ENCODE measurements around the gene WWP2.

WWP2 gene

GRCh38 chr16:69918241-69918640 lies 156.1 kb downstream of the WWP2 start:
- Mint-ChIP-seq H3K27me3 (ENCODE audit: low read depth, poor library complexity) (peaks cover 9% of the 10 kb centered on the region), H3K4me3 (peak overlapping the region; percentile 34), H3K9me3 (no peaks in the 10 kb centered on the region), H3K27ac (peak overlapping the region; percentile 86), H3K4me1 (peaks cover 38% of the 10 kb centered on the region), H3K36me3 (ENCODE audit: low read depth) (peaks cover 29% of the 10 kb centered on the region)
- DNase-seq: no peak
- TF ChIP-seq CTCF (IDR thresholded peaks at IDR 0.05): no peak

- peaks cover 65% of the 10 kb centered on the region for H3K4me1 Mint-ChIP-seq
- TF ChIP-seq CTCF (IDR thresholded peaks at IDR 0.05): no peak
- peaks cover 10% of the 10 kb centered on the region for H3K27me3 Mint-ChIP-seq (ENCODE audit: low read depth, poor library complexity)
- H3K9me3 Mint-ChIP-seq: no peaks in the 10 kb centered on the region
- no peak overlapping the region for H3K4me3 Mint-ChIP-seq
- H3K27ac Mint-ChIP-seq: no peak overlapping the region
- no peak for DNase-seq
- H3K36me3 Mint-ChIP-seq (ENCODE audit: low read depth): peaks cover 33% of the 10 kb centered on the region
Measured at GRCh38 chr16:69921127-69921526, 159.0 kb downstream of the WWP2 start.

GRCh38 chr16:69922200-69922599 lies 160.1 kb downstream of the WWP2 start:
- TF ChIP-seq CTCF (IDR thresholded peaks at IDR 0.05): no peak
- Mint-ChIP-seq H3K36me3 (ENCODE audit: low read depth) (peaks cover 35% of the 10 kb centered on the region), H3K4me3 (no peak overlapping the region), H3K27me3 (ENCODE audit: low read depth, poor library complexity) (peaks cover 10% of the 10 kb centered on the region), H3K4me1 (peaks cover 67% of the 10 kb centered on the region), H3K9me3 (no peaks in the 10 kb centered on the region), H3K27ac (peak overlapping the region; percentile 16)
- no peak for DNase-seq

GRCh38 chr16:69924041-69924775 lies 162.1 kb downstream of the WWP2 start:
- Mint-ChIP-seq H3K4me1 (peaks cover 68% of the 10 kb centered on the region), H3K9me3 (no peaks in the 10 kb centered on the region), H3K27ac (peak overlapping the region; percentile 92), H3K27me3 (ENCODE audit: low read depth, poor library complexity) (peaks cover 10% of the 10 kb centered on the region), H3K36me3 (ENCODE audit: low read depth) (peaks cover 26% of the 10 kb centered on the region), H3K4me3 (peak overlapping the region; percentile 49)
- no peak for DNase-seq
- TF ChIP-seq CTCF (IDR thresholded peaks at IDR 0.05): no peak

GRCh38 chr16:69924777-69925191 lies 162.7 kb downstream of the WWP2 start:
- peak; percentile 12 for DNase-seq

More at GRCh38 chr16:69924777-69925191, 162.7 kb downstream of the WWP2 start:
- H3K36me3 Mint-ChIP-seq (ENCODE audit: low read depth): peaks cover 26% of the 10 kb centered on the region
- H3K4me1 Mint-ChIP-seq: peaks cover 74% of the 10 kb centered on the region
- no peak overlapping the region for H3K4me3 Mint-ChIP-seq
- H3K27me3 Mint-ChIP-seq (ENCODE audit: low read depth, poor library complexity): peaks cover 10% of the 10 kb centered on the region
- H3K27ac Mint-ChIP-seq: peak overlapping the region; percentile 98
- TF ChIP-seq CTCF (IDR thresholded peaks at IDR 0.05): no peak
- no peaks in the 10 kb centered on the region for H3K9me3 Mint-ChIP-seq
